ENCODE measurements around the gene SETX.
"Not testable (repeated sequence)": the region's sequence is repeated elsewhere in the genome, so short reads cannot be mapped to it uniquely, and the experiment has no call there.

The SETX gene

DNA sequence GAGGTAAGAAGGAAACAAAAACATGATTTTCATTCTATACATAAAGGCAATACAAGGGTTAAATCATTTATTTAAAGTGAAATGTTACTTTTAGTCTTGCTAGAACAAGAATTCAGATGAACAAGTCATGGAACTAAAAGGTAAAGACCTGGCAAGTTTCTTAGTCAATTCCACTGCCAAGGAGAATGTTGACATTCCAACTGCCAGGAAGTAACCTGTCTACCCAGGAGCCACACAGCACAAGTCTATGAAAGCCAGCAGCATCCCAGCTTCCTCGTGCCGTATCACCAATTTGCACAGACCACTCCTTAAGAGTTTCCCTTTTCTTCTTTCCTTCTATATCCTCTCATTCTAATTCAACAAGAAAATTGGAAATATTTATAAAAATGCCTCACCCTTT is 79.9 kb downstream of the SETX start:
- TF ChIP-seq MYC (IDR thresholded peaks at IDR 0.05; ENCODE audit: low read depth, low read length) = no peak
- no peak overlapping the region for H3K4me3 ChIP-seq (ENCODE audit: low read depth, low read length)
- DNase-seq (ENCODE audit: low read depth) = no peak

DNA sequence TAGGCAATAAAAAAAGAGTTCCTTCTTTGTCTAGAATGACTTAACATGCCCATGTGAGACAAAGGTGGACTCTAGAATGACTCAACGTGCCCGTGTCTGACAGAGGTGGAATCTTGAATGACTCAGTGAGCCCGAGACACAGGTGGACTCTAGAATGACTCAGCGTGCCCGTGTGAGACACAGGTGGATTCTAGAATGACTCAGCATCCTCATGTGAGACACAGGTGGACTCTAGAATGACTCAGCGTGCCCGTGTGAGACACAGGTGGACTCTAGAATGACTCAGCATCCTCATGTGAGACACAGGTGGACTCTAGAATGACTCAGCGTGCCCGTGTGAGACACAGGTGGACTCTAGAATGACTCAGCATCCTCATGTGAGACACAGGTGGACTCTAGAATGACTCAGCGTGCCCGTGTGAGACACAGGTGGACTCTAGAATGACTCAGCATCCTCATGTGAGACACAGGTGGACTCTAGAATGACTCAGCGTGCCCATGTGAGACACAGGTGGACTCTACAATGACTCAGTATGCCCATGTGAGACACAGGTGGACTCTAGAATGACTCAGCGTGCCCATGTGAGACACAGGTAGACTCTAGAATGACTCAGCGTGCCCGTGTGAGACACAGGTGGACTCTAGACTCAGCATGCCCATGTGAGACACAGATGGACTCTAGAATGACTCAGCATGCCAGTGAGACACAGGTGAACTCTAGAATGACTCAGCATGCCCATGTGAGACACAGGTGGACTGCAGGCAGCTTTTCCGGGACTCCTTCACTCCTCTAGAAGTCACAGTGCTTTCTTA is 84.9 kb downstream of the SETX start:
- H3K4me3 ChIP-seq (ENCODE audit: low read depth, low read length); DNase-seq (ENCODE audit: low read depth): not testable (repeated sequence)

DNA sequence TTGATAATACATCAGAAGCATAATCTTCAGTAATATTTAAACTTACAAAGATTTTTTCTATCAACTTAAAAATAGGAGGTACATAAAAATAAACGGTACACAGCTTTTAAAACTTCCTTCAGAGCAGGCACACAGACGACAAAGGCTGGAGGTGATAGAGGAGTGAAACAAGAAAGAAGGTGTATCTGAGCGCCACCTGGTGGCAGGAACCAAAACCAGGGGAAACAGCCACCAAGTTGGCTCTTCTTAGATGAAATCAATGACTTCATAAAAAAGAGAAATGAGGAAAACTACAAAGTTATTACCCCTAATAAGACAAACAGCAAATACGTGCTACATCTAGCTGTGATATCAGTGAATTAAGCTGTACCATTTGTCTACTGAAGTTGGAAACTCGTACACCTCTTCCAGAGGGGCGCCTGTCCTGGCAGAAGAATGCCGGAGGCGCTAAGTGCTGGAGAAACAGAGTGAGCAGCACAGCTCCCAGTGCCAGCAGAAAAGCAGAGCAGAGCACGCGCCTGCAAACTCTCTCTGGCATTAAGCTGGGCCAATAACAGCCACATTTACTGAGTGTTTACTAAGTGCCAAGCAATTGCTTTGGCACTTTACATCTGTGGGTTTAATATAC is 85.9 kb downstream of the SETX start:
- peak; percentile 72 for DNase-seq (ENCODE audit: low read depth)
- no peak overlapping the region for H3K4me3 ChIP-seq (ENCODE audit: low read depth, low read length)
- TF ChIP-seq MYC (IDR thresholded peaks at IDR 0.05; ENCODE audit: low read depth, low read length) (no peak; the same call in 1 of the 2 replicates), CTCF (IDR thresholded peaks at IDR 0.05; ENCODE audit: low read depth, low read length) (peak; percentile 80)
- TF ChIP-seq, protein P1, sequence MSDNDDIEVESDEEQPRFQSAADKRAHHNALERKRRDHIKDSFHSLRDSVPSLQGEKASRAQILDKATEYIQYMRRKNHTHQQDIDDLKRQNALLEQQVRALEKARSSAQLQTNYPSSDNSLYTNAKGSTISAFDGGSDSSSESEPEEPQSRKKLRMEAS (IDR thresholded peaks at IDR 0.05; ENCODE audit: low read depth, low read length) = 0 out of 2 replicates have a peak, but pooled peaks have one; percentile 14

GRCh38 chr9:132267660-132268059 is 87.1 kb downstream of the SETX start:
- no peak overlapping the region for H3K4me3 ChIP-seq (ENCODE audit: low read depth, low read length)
- TF ChIP-seq POLR2A (IDR thresholded peaks at IDR 0.05; ENCODE audit: extremely low read depth, insufficient read length) (no peak), MYC (IDR thresholded peaks at IDR 0.05; ENCODE audit: low read depth, low read length) (no peak)
- DNase-seq (ENCODE audit: low read depth) = no peak

- DNase-seq (ENCODE audit: low read depth) = no peak
- H3K4me3 ChIP-seq (ENCODE audit: low read depth, low read length) = no peak overlapping the region
- no peak for TF ChIP-seq CTCF (IDR thresholded peaks at IDR 0.05; ENCODE audit: low read depth, low read length)
- no peak for TF ChIP-seq POLR2A (IDR thresholded peaks at IDR 0.05; ENCODE audit: extremely low read depth, insufficient read length)
- TF ChIP-seq, protein P1 (IDR thresholded peaks at IDR 0.05; ENCODE audit: low read depth, low read length) = no peak
- TF ChIP-seq MYC (IDR thresholded peaks at IDR 0.05; ENCODE audit: low read depth, low read length) = no peak
Observed at GRCh38 chr9:132266017-132266416, 88.8 kb downstream of the SETX start.

DNA sequence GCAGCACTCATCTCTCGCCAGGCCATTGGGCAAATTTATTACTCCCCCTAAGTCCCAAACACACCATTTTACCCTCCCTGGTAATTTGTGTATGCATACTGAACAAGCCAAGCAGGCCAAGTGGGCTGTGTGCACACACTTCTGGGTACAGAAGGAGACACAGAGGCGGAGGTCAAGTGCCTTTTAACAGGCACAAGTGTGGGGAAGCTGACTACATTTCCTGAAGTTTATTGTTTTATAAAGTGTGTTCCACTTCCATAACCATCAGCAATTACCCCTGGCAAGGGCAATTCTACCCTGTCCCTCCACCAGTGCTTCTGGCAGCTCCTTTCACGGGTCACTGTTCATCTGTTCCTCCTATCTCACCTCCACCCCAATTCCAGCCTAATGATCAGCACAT is 93.9 kb downstream of the SETX start:
- DNase-seq (ENCODE audit: low read depth) = no peak
- H3K4me3 ChIP-seq (ENCODE audit: low read depth, low read length) = no peak overlapping the region
- TF ChIP-seq POLR2A (IDR thresholded peaks at IDR 0.05; ENCODE audit: extremely low read depth, insufficient read length) (no peak), MYC (IDR thresholded peaks at IDR 0.05; ENCODE audit: low read depth, low read length) (no peak), CTCF (IDR thresholded peaks at IDR 0.05; ENCODE audit: low read depth, low read length) (no peak)
- TF ChIP-seq, protein P1 (IDR thresholded peaks at IDR 0.05; ENCODE audit: low read depth, low read length) = no peak

- no peak overlapping the region for H3K4me3 ChIP-seq (ENCODE audit: low read depth, low read length)
- TF ChIP-seq POLR2A (IDR thresholded peaks at IDR 0.05; ENCODE audit: extremely low read depth, insufficient read length) (no peak), MYC (IDR thresholded peaks at IDR 0.05; ENCODE audit: low read depth, low read length) (no peak), CTCF (IDR thresholded peaks at IDR 0.05; ENCODE audit: low read depth, low read length) (no peak)
- TF ChIP-seq, protein P1 (IDR thresholded peaks at IDR 0.05; ENCODE audit: low read depth, low read length) = no peak
- DNase-seq (ENCODE audit: low read depth) = no peak
Observed at GRCh38 chr9:132250324-132251262, 104.2 kb downstream of the SETX start.
